Fibroblast of lung (primary cell): ENCODE measurements around the gene UQCRQ. TPM values are rescaled to one million over a fixed set of nuclear protein-coding genes. Genes with fewer than 3 reads are reported as not detected.

Experiments used
- DNase-seq, 2 donors: peaks; one replicate each; pipeline versions ENCODE4 v3.0.0 to v3.0.0-alpha.2; 2010; ENCODE audit warnings: low read depth in 2 of 2
- H2AFZ ChIP-seq: 2 replicates; pipeline ENCODE4 v1.5.1; 2012; ENCODE audit warnings: low read length, control low read depth, inconsistent platforms
- H3K27ac ChIP-seq: 2 replicates; pipeline ENCODE4 v1.5.1; 2011; ENCODE audit warnings: low read length, control low read depth; ENCODE audit not compliant: insufficient read depth
- H3K27me3 ChIP-seq: 2 replicates; pipeline ENCODE4 v1.5.1; 2011; ENCODE audit warnings: mild to moderate bottlenecking, low read length; ENCODE audit not compliant: control insufficient read depth, insufficient read depth
- H3K36me3 ChIP-seq: 2 replicates; pipeline ENCODE4 v1.5.1; 2011; ENCODE audit warnings: low read length; ENCODE audit not compliant: control insufficient read depth, insufficient read depth
- H3K4me1 ChIP-seq: 2 replicates; pipeline ENCODE4 v1.5.1; 2011; ENCODE audit warnings: low read length; ENCODE audit not compliant: control insufficient read depth, insufficient read depth; ENCODE audit errors: extremely low read depth
- H3K4me2 ChIP-seq: 2 replicates; pipeline ENCODE4 v1.5.1; 2011; ENCODE audit warnings: low read length, control low read depth; ENCODE audit not compliant: insufficient read depth; ENCODE audit errors: extremely low read depth
- H3K4me3 ChIP-seq, 4 experiments: fragments of 200-600 bp in 1 of 4; sonication (generic) in 1 of 4; replicated peaks in 1 of 4; 2 replicates each; pipeline ENCODE4 v1.5.1; 2011 to 2016; ENCODE audit warnings: low read length in 4 of 4, low read depth in 3 of 4, mild to moderate bottlenecking in 3 of 4, control low read depth in 2 of 4, inconsistent platforms in 1 of 4, mixed read lengths in 1 of 4; ENCODE audit not compliant: insufficient read depth in 1 of 4; ENCODE audit errors: control extremely low read depth in 1 of 4
- H3K79me2 ChIP-seq: 2 replicates; pipeline ENCODE4 v1.5.1; 2012; ENCODE audit warnings: mild to moderate bottlenecking, low read length, inconsistent platforms; ENCODE audit not compliant: control insufficient read depth, insufficient read depth
- H3K9ac ChIP-seq: 2 replicates; pipeline ENCODE4 v1.5.1; 2011; ENCODE audit warnings: mild to moderate bottlenecking, low read length, control low read depth; ENCODE audit not compliant: insufficient read depth
- H3K9me3 ChIP-seq: 2 replicates; pipeline ENCODE4 v1.5.1; 2012; ENCODE audit warnings: low read depth, low read length; ENCODE audit not compliant: control insufficient read depth, insufficient read depth
- H4K20me1 ChIP-seq: 2 replicates; pipeline ENCODE4 v1.5.1; 2011; ENCODE audit warnings: low read length; ENCODE audit not compliant: control insufficient read depth, insufficient read depth; ENCODE audit errors: extremely low read depth
- CTCF ChIP-seq, 2 donors: IDR thresholded peaks in 1 of 2; conservative IDR thresholded peaks in 1 of 2; 1 replicate in 1 of 2; 2 replicates in 1 of 2; pipeline ENCODE4 v1.5.1; 2011 to 2012; ENCODE audit warnings: low read length in 2 of 2, control low read depth in 1 of 2, inconsistent platforms in 1 of 2, low read depth in 1 of 2, mild to moderate bottlenecking in 1 of 2
- EZH2 ChIP-seq: IDR thresholded peaks from 2 replicates; pipeline ENCODE4 v1.5.1; 2012; ENCODE audit warnings: low read length, control low read depth, mild to moderate bottlenecking; ENCODE audit errors: missing control alignments
- polyA plus RNA-seq, 2 donors: library from polyadenylated mRNA; depleted of rRNA in 1 of 2; stranded (reverse) in 1 of 2; unstranded in 1 of 2; fragments of >200 nt; gene quantifications; 2 replicates each; pipeline ENCODE4 v1.2.1, GENCODE V29; 2011 to 2012; ENCODE audit warnings: missing spikeins in 1 of 2
- total RNA-seq: library from RNA; depleted of rRNA; stranded (reverse); fragments of >200 nt; gene quantifications from 2 replicates; pipeline ENCODE4 v1.2.1, GENCODE V29; 2014

UQCRQ gene
- total and polyA plus RNA-seq, 2 donors (not counting 1 experiment from before 2014, with no cell fraction given): 112 to 157 TPM

GRCh38 chr5:132840313-132840712 lies 26.1 kb upstream of the UQCRQ start:
- Histone ChIP-seq H4K20me1 (no peaks in the 10 kb centered on the region), H3K36me3 (no peaks in the 10 kb centered on the region), H3K4me2 (no peak overlapping the region), H3K9ac (no peak overlapping the region), H3K27ac (no peak overlapping the region), H3K9me3 (no peaks in the 10 kb centered on the region), H3K27me3 (no peaks in the 10 kb centered on the region), H3K79me2 (no peaks in the 10 kb centered on the region), H3K4me1 (peaks cover 13% of the 10 kb centered on the region), H2AFZ (no peak overlapping the region), H3K4me3 (no peak overlapping the region)
- TF ChIP-seq EZH2: no peak
- no peak for TF ChIP-seq CTCF (conservative IDR thresholded peaks at IDR 0.05 in 1 of 2, IDR thresholded peaks at IDR 0.05 in 1 of 2; ENCODE audit: low read depth in 1 of 2, low read length in 2 of 2)
- DNase-seq: no peak

- no peak overlapping the region for H2AFZ ChIP-seq
- H3K27ac ChIP-seq: no peak overlapping the region
- no peaks in the 10 kb centered on the region for H3K9me3 ChIP-seq
- H4K20me1 ChIP-seq: no peaks in the 10 kb centered on the region
- no peak overlapping the region for H3K4me3 ChIP-seq
- no peak for DNase-seq
- no peak overlapping the region for H3K9ac ChIP-seq
- peaks cover 13% of the 10 kb centered on the region for H3K4me1 ChIP-seq
- no peaks in the 10 kb centered on the region for H3K36me3 ChIP-seq
- H3K27me3 ChIP-seq: no peaks in the 10 kb centered on the region
- TF ChIP-seq EZH2 (no peak), CTCF (conservative IDR thresholded peaks at IDR 0.05 in 1 of 2, IDR thresholded peaks at IDR 0.05 in 1 of 2; ENCODE audit: low read depth in 1 of 2, low read length in 2 of 2) (no peak)
- no peak overlapping the region for H3K4me2 ChIP-seq
- no peaks in the 10 kb centered on the region for H3K79me2 ChIP-seq
Measured at GRCh38 chr5:132840896-132841295, 25.5 kb upstream of the UQCRQ start.

- Histone ChIP-seq H3K4me3 (no peak overlapping the region), H3K4me2 (no peak overlapping the region), H3K4me1 (peaks cover 13% of the 10 kb centered on the region), H4K20me1 (no peaks in the 10 kb centered on the region), H3K9me3 (no peaks in the 10 kb centered on the region), H3K27ac (no peak overlapping the region), H3K9ac (no peak overlapping the region), H2AFZ (no peak overlapping the region), H3K36me3 (no peaks in the 10 kb centered on the region), H3K79me2 (no peaks in the 10 kb centered on the region), H3K27me3 (no peaks in the 10 kb centered on the region)
- DNase-seq: peak; percentile 31 to 41
- no peak for TF ChIP-seq CTCF (conservative IDR thresholded peaks at IDR 0.05 in 1 of 2, IDR thresholded peaks at IDR 0.05 in 1 of 2; ENCODE audit: low read depth in 1 of 2, low read length in 2 of 2)
- TF ChIP-seq EZH2: no peak
Measured at GRCh38 chr5:132841305-132841704, 25.1 kb upstream of the UQCRQ start.
